NCI-H226 (cell line): ENCODE measurements around the gene FOCAD.

Experiments
- DNase-seq: peaks from one replicate; pipeline ENCODE4 v3.0.0-alpha.2; 2015

FOCAD gene

DNA sequence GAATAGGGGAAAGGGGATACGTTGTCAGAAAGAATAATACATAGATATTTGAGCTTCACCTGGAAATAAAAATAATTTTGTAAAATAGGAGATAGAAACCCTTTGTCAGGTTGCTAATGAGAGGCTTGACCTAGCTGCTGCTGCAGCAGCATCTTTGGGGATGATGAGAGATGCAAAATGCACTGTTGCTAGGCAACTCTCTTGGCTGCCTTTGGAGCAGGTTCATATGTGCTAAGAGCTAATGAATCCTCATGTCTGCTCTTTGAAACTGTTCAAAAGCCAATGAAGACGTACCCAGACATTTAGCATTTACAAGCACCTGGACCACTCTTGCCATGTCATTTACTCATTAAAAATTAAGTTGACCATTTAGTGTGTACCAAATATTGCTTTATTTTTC is 121.7 kb downstream of the FOCAD start:
- DNase-seq: no peak

DNA sequence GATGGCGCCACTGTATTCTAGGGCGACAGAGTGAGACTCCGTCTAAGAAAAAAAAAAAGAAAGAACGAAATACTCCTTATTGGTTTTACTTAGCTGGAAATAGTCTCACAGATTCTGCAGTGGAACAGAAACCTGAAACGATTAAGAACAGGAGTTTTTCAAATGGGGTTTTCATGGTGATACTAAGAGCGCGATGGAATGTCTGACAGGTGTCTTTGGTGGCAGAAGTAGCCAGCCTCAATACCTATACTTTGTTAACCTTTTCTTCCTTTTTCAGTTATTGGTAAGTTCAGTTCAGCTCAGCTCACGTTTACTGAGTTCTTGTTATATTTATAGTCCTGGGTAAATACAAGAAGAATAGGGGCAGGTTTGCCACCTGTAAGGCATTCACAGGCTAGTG is 123.9 kb downstream of the FOCAD start:
- DNase-seq: no peak

- no peak for DNase-seq
Measured at GRCh38 chr9:20811872-20812271, 127.8 kb downstream of the FOCAD start.

DNA sequence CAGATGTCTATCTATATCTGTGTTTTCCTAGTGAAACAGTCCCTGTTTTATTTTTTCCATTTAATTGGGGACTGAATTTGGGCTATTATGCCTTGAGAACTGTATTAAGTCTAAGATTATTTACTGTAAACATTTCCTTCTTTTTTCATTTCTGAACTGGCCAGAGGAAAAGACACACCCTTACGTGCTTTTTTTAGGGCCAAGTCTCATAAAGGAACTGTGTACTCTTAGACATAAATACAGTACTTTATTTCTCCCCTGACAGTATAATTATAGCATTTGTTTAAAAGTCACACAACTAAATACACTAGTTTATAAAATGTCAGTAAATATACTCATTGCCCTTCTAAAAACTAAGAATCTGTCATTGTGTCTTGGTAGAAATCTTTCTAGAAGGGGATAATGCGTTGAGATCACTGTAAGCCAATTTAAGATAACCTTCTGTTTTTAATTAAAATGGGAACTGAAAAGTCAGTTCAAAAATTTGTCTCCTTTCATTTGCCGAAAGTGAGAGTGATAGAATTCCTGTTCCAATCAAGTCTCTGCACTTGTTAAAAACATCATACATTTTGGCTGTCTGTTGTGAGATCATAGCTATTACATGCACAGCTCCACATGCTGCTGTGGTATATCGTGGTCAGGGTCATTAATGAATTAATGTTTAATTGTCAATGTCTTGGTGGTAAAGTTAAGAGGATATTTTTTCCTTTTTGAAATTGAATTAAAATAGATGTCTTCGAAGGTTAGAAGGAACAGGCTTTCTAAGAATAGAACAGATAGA is 132.1 kb downstream of the FOCAD start:
- DNase-seq: no peak

DNA sequence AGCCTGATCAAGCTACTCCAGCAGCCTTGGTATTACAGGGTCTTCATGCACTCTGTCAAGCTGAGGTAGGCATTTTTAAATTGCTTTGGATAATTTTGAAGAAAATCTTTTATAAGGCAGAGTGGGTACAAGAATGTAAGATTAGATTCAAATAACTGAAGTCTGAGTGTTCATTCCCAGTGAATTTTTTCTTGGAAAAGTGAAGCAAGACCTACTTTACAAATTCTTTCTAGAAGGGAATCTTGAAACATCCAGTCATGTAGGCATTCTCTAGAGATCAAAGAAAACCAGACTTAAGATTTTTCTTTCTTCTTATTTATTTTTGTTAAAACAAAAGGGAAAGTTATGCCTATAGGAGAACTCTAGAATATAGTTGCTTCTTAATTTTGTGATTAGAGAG is 139.0 kb downstream of the FOCAD start:
- DNase-seq: no peak

GRCh38 chr9:20831028-20831427 is 147.0 kb downstream of the FOCAD start:
- DNase-seq: no peak

DNA sequence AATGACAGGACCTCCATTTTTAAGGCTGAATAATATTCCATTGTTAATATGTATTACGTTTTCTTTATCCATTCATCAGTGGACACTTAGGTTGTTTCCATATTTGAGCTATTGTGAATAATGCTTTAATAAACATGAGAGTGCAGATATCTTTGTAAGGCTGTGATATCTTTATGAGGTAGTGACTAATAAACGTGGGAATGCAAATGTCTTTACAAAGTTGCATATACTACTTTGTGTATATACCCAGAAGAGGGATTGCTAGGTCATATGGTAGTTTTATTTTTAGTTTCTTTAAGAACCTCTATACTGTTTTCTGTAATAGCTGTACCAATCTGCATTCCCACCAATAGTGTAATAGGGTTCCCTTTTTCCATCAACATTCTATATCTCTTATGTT is 148.7 kb downstream of the FOCAD start:
- DNase-seq: peak; percentile 4

GRCh38 chr9:20835377-20836286 is 151.6 kb downstream of the FOCAD start:
- DNase-seq: peak; percentile 11

- no peak for DNase-seq
Measured at GRCh38 chr9:20837166-20837565, 153.1 kb downstream of the FOCAD start.

- DNase-seq: no peak
Measured at GRCh38 chr9:20838218-20838617, 154.2 kb downstream of the FOCAD start.

- DNase-seq: no peak
Measured at GRCh38 chr9:20844916-20845315, 160.9 kb downstream of the FOCAD start.

- DNase-seq: no peak
Measured at GRCh38 chr9:20848490-20848889, 164.4 kb downstream of the FOCAD start.

- DNase-seq: no peak
Measured at GRCh38 chr9:20853866-20854265, 169.8 kb downstream of the FOCAD start.

DNA sequence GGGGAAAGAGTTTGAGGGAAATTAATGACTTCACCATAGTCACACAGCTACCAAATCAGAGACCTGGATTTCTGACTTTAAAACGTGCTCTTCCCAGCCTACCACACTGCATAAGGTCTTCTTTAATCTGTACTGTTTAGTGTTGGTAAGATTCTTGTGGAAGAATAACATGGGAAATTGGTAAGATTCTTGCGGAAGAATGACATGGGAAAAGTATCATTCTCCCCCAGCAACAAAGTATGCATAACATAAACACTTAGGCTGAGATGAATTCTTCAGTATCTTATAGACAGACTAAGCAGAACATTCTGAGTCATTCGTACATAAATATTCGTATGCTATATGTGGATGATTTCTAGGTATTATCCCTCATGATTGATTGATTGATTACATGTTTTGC is 170.4 kb downstream of the FOCAD start:
- peak; percentile 23 for DNase-seq

DNA sequence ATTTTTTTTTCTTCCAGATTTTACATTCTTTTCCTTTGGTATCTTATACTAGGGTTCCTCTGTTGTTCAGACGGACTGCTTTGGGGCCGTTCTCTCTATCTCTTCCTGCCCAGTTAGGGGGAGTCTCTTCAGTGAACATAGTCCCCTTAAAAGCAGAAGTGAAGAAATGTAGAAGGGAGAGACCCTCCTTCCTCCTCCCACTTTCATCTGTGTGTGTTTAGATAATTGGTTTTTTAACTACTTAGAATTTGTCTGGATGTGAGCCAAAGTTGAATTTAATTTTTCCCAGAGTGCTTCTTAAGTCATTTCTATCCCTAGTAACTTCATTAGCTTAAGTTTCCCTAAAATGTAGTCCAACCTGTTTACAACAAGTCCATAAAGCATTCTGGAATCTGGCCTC is 179.9 kb downstream of the FOCAD start:
- no peak for DNase-seq

DNA sequence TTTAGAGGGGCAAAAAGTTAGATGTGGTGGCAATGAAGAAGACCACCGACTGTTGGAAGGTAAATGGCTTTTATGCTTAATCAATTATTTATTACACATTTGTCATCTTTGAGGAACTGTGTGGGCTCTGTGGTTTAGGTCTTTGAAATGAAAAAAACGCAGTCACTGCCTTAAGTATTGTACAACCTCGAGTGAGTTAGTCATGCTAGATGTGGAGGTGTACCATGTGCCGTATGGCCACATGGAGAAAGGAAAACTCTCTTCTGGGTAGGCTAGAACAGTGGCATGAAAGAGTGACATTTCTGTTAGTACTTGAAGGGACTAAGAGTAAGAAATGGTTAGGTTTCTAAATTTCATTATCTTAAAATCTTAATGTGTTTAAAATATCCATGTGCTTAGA is 181.3 kb downstream of the FOCAD start:
- DNase-seq: no peak

DNA sequence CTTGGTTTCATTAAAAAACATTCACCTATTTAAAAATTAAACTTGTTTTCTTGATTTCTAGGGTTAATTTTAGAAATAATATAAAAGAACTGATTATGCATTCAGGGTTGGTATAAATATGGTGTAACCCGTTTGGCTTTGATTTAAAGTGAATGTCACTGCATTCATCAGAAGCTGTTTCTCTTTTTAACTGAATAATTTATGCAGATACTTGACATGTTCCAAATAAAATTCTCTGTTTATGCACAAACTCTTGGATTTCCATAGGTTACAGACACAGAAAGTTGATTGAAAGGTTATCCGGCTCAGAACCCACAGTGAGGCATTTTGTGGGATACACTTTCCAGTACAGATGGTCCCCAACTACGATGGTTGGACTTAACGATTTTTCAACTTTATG is 186.1 kb downstream of the FOCAD start:
- no peak for DNase-seq

DNA sequence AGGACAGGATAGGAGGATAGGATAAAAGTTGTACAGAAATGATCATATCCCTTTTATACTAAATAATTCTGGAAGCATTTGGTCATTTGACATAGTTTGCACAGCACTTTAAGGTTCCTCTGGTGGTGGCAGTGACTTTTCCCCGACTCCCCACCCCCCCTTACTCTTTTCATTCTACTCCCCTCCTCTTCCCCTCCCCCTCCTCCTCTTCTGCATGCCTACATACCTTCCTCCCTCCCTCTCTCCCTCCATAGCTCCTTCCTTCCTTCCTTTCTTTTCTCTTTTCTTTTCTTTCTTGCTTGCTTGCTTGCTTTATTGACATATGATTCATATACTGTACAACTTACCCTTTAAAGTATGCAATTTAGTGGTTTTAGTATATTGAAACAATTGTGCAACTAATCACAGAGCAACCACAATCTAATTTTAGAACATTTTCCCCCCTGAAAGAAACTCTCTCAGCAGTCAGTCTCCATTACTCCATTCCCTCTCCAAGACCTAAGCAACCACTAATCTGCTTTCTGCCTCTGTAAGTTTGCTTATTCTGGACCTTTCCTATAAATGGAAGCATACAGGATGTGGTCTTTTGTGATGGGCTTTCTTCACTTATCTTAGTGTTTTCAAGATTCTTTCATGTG is 188.4 kb downstream of the FOCAD start:
- DNase-seq: no peak

- DNase-seq: no peak
Measured at GRCh38 chr9:20873240-20873865, 189.3 kb downstream of the FOCAD start.

DNA sequence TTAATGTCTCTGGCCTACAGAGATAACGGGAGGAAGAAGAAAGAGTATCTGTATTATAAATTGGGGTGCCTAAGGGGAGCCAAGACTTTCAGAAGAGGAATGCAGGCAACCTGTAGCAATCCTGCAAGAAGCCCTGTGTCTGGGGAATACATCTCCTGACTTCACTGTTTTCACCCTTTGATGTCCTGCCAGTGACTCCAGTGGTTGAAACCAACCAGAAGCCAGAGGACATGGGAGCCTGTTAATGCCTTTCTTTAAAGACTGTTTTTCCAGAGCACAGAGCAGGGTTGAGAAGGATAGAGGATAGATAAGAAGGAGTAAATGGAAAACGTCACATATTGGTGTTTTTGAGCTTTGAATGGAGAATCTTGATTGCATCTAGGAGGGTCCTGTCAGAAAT is 196.2 kb downstream of the FOCAD start:
- DNase-seq: no peak

- DNase-seq: no peak
Measured at GRCh38 chr9:20880675-20881074, 196.6 kb downstream of the FOCAD start.

DNA sequence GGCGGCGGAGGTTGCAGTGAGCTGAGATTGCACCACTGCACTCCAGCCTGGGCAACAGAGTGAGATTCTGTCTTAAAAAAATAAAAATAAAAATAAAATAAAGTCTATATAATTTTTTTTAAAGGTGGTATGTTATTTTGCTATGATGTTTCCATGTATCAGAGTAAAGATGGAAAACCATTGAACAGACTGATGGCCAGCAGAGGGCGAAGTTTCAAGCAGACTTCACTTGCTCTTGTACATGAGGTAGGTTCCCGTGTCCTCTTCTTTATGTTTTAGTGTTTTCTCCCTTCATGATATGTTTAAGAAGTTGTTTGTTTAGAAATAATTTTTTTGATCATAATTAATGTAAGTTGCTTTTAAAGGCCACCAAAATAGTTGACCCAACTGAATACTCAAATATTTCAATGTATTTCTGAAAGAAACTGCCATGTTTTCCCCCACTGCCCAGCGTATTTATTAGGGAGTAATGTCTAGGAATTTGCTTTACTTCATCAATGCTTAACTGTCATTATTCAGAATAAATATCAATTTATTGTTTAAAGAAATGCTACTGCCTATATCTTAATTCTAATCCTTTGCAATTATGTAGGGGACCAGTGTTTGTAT is 201.0 kb downstream of the FOCAD start:
- DNase-seq: no peak
